BLaER1 (cell line): Measurements from ENCODE around the gene SNAP91.
A peak's percentile ranks its signal among the peaks of the same experiment; 100 is the strongest.
"Not testable (repeated sequence)": the region's sequence is repeated elsewhere in the genome, so short reads cannot be mapped to it uniquely, and the experiment has no call there.

Experiments
- H3K27ac ChIP-seq: shearing (Covaris generic); formaldehyde crosslinking; 2 replicates; pipeline ENCODE4 v1.8.1; 2022
- H3K27me3 ChIP-seq: shearing (Covaris generic); formaldehyde crosslinking; 2 replicates; pipeline ENCODE4 v1.8.1; 2022
- H3K36me3 ChIP-seq: shearing (Covaris generic); formaldehyde crosslinking; 2 replicates; pipeline ENCODE4 v1.8.1; 2022
- H3K4me1 ChIP-seq: shearing (Covaris generic); formaldehyde crosslinking; 2 replicates; pipeline ENCODE4 v1.8.1; 2022
- H3K4me2 ChIP-seq: shearing (Covaris generic); formaldehyde crosslinking; 2 replicates; pipeline ENCODE4 v1.8.1; 2022
- H3K4me3 ChIP-seq: shearing (Covaris generic); formaldehyde crosslinking; 2 replicates; pipeline ENCODE4 v1.8.1; 2022
- H3K9ac ChIP-seq: shearing (Covaris generic); formaldehyde crosslinking; 2 replicates; pipeline ENCODE4 v1.8.1; 2022
- H3K9me3 ChIP-seq: shearing (Covaris generic); formaldehyde crosslinking; 2 replicates; pipeline ENCODE4 v1.8.1; 2022
- H4K20me1 ChIP-seq: shearing (Covaris generic); formaldehyde crosslinking; 2 replicates; pipeline ENCODE4 v1.8.1; 2022
- Cebpa-rat ChIP-seq: shearing (Covaris generic); IDR thresholded peaks from 2 replicates; pipeline ENCODE4 v1.8.1; 2022

The SNAP91 gene

GRCh38 chr6:83636800-83637199 lies 72.1 kb downstream of the SNAP91 start:
- no peak for TF ChIP-seq Cebpa-rat
- H4K20me1 ChIP-seq: no peaks in the 10 kb centered on the region

DNA sequence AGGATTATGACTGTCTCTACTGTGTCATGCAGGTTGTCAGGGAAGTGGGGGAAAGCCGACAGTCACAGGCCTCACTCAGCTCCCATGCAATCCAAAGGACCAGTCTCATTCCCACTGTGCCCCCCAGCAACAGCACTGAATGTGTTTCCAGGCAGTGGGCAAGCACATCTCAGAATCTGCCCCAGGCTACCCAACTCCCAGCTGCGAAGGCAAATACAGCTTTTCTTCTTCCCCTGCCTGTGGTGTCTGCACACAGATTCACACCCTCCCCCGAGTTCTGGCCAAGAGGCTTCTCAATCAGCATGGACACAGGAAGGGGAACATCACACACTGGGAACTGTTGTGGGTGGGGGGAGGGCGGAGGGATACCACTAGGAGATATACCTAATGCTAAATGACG lies 75.3 kb downstream of the SNAP91 start:
- Histone ChIP-seq H3K9me3 (no peaks in the 10 kb centered on the region), H3K27me3 (no peaks in the 10 kb centered on the region), H3K36me3 (no peaks in the 10 kb centered on the region), H3K4me3 (no peak overlapping the region), H3K27ac (no peak overlapping the region), H4K20me1 (no peaks in the 10 kb centered on the region), H3K4me1 (peaks cover 31% of the 10 kb centered on the region), H3K9ac (no peak overlapping the region), H3K4me2 (peak overlapping the region; percentile 52)
- TF ChIP-seq Cebpa-rat: no peak

More at GRCh38 chr6:83636800-83637199, 72.1 kb downstream of the SNAP91 start:
- no peak overlapping the region for H3K9ac ChIP-seq
- H3K27me3 ChIP-seq: no peaks in the 10 kb centered on the region
- H3K9me3 ChIP-seq: no peaks in the 10 kb centered on the region
- no peak overlapping the region for H3K4me2 ChIP-seq
- H3K27ac ChIP-seq: no peak overlapping the region
- no peak overlapping the region for H3K4me3 ChIP-seq
- H3K36me3 ChIP-seq: no peaks in the 10 kb centered on the region
- H3K4me1 ChIP-seq: peaks cover 31% of the 10 kb centered on the region

DNA sequence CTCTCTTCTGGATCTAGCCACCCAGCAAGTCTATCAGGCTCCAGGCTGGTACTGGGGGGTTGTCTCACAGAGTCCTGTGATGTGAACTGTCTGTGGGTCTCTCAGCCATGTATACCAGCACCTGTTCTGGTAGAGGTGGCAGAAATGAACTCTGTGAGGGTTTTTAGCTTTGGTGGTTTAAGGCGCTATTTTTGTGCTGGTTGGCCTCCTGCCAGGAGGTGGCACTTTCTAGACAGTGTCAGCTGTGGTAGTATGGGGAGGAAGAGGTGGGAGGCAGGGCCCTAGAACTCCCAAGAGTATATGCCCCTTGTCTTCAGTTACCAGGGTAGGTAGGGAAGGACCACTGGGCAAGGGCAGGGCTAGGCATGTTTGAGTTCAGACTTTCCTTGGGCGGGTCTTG lies 75.8 kb downstream of the SNAP91 start:
- Histone ChIP-seq H4K20me1 (no peaks in the 10 kb centered on the region), H3K4me2 (peak overlapping the region; percentile 52), H3K36me3 (no peaks in the 10 kb centered on the region), H3K27me3 (no peaks in the 10 kb centered on the region), H3K4me1 (peaks cover 31% of the 10 kb centered on the region), H3K9ac (no peak overlapping the region), H3K9me3 (no peaks in the 10 kb centered on the region), H3K27ac (no peak overlapping the region), H3K4me3 (no peak overlapping the region)
- no peak for TF ChIP-seq Cebpa-rat

DNA sequence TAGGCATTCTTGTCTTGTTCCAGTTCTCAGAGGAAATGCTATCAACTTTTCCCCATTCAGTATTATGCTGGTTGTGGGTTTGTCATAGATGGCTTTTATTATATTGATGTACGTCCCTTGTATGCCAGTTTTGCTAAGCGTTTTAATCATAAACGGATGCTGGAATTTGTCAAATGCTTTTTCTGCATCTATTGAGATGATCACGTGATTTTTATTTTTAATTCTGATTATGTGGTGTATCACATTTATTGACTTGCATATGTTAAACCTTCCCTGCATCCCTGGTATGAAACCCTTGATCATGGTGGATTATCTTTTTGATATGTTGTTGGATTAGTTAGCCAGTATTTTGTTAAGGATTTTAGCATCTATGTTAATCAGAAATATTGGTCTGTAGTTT lies 79.0 kb downstream of the SNAP91 start:
- not testable (repeated sequence) for H3K9ac ChIP-seq, H3K9me3 ChIP-seq, H3K27me3 ChIP-seq, H4K20me1 ChIP-seq, H3K36me3 ChIP-seq, H3K4me3 ChIP-seq, H3K27ac ChIP-seq, H3K4me2 ChIP-seq
- peaks cover 23% of the 10 kb centered on the region for H3K4me1 ChIP-seq

- Histone ChIP-seq H3K4me2 (no peak overlapping the region), H4K20me1 (no peaks in the 10 kb centered on the region), H3K4me1 (no peaks in the 10 kb centered on the region), H3K9ac (no peak overlapping the region), H3K36me3 (no peaks in the 10 kb centered on the region), H3K27me3 (no peaks in the 10 kb centered on the region), H3K9me3 (no peaks in the 10 kb centered on the region), H3K27ac (no peak overlapping the region), H3K4me3 (no peak overlapping the region)
- TF ChIP-seq Cebpa-rat: no peak
Observed at GRCh38 chr6:83615025-83615999, 93.6 kb downstream of the SNAP91 start.

DNA sequence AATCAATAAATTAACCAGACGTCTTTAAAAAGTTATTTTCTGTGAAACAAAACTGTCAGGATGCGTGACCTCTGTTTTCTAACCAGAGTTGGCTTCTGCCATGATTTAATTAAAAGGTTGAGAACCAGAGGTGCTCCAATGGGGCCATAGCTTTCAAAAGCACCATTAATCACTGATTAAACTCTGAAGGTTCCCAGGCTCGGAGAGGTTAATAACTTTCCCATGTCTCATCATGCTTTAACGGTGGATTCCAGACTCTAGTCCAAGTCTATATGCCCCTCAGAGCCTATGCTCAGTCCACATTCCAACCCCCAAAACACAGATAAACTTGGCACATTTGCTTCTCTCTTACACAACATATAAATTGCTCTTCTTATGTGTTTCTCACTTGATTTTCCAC lies 95.5 kb downstream of the SNAP91 start:
- no peak overlapping the region for H3K27ac ChIP-seq
- no peak for TF ChIP-seq Cebpa-rat
- H3K4me2 ChIP-seq: no peak overlapping the region
- H3K27me3 ChIP-seq: no peaks in the 10 kb centered on the region
- no peaks in the 10 kb centered on the region for H3K36me3 ChIP-seq
- no peak overlapping the region for H3K4me3 ChIP-seq
- H3K4me1 ChIP-seq: no peaks in the 10 kb centered on the region
- no peaks in the 10 kb centered on the region for H4K20me1 ChIP-seq
- no peaks in the 10 kb centered on the region for H3K9me3 ChIP-seq
- no peak overlapping the region for H3K9ac ChIP-seq

GRCh38 chr6:83609248-83609647 lies 99.7 kb downstream of the SNAP91 start:
- Histone ChIP-seq H3K27me3 (no peaks in the 10 kb centered on the region), H3K9me3 (no peaks in the 10 kb centered on the region), H3K4me1 (no peaks in the 10 kb centered on the region), H4K20me1 (no peaks in the 10 kb centered on the region), H3K9ac (no peak overlapping the region), H3K4me2 (no peak overlapping the region), H3K36me3 (no peaks in the 10 kb centered on the region), H3K27ac (no peak overlapping the region), H3K4me3 (no peak overlapping the region)
- TF ChIP-seq Cebpa-rat: no peak

- H3K4me1 ChIP-seq: no peaks in the 10 kb centered on the region
- no peaks in the 10 kb centered on the region for H4K20me1 ChIP-seq
- no peaks in the 10 kb centered on the region for H3K9me3 ChIP-seq
- no peaks in the 10 kb centered on the region for H3K36me3 ChIP-seq
- no peak overlapping the region for H3K9ac ChIP-seq
- no peak for TF ChIP-seq Cebpa-rat
- no peaks in the 10 kb centered on the region for H3K27me3 ChIP-seq
- no peak overlapping the region for H3K4me2 ChIP-seq
- H3K27ac ChIP-seq: no peak overlapping the region
- no peak overlapping the region for H3K4me3 ChIP-seq
Observed at GRCh38 chr6:83605517-83605916, 103.4 kb downstream of the SNAP91 start.

DNA sequence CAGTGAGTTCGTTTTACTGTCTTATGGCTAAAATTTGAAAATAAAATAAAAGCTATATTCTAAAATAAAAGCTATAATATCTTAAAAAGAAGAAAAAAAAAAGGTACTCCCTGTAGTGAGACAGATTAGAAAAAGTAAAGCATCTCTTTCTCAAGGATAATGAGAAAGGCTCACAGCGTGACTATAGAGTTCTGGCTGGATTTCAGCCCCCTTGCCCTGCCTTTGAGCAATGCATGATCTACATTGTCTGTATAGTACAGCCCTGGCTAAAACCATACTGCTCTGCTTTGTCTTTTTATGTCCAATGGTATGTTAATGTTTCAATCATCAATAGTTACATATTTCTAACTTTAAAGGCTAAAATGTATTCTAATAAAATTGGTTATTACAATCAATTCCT lies 105.3 kb downstream of the SNAP91 start:
- TF ChIP-seq Cebpa-rat: no peak
- no peak overlapping the region for H3K27ac ChIP-seq
- no peak overlapping the region for H3K4me2 ChIP-seq
- no peaks in the 10 kb centered on the region for H3K27me3 ChIP-seq
- no peaks in the 10 kb centered on the region for H4K20me1 ChIP-seq
- no peaks in the 10 kb centered on the region for H3K4me1 ChIP-seq
- H3K36me3 ChIP-seq: no peaks in the 10 kb centered on the region
- no peak overlapping the region for H3K4me3 ChIP-seq
- H3K9ac ChIP-seq: no peak overlapping the region
- no peaks in the 10 kb centered on the region for H3K9me3 ChIP-seq

GRCh38 chr6:83601119-83601518 lies 107.8 kb downstream of the SNAP91 start:
- no peaks in the 10 kb centered on the region for H4K20me1 ChIP-seq
- H3K4me1 ChIP-seq: no peaks in the 10 kb centered on the region
- H3K27me3 ChIP-seq: no peaks in the 10 kb centered on the region
- TF ChIP-seq Cebpa-rat: no peak
- H3K36me3 ChIP-seq: no peaks in the 10 kb centered on the region
- H3K9ac ChIP-seq: no peak overlapping the region
- H3K4me3 ChIP-seq: no peak overlapping the region
- no peak overlapping the region for H3K4me2 ChIP-seq
- H3K9me3 ChIP-seq: no peaks in the 10 kb centered on the region
- no peak overlapping the region for H3K27ac ChIP-seq

GRCh38 chr6:83600459-83600858 lies 108.4 kb downstream of the SNAP91 start:
- H3K36me3 ChIP-seq: no peaks in the 10 kb centered on the region
- no peak overlapping the region for H3K4me3 ChIP-seq
- no peak overlapping the region for H3K4me2 ChIP-seq
- TF ChIP-seq Cebpa-rat: no peak
- no peaks in the 10 kb centered on the region for H4K20me1 ChIP-seq
- H3K4me1 ChIP-seq: no peaks in the 10 kb centered on the region
- H3K27me3 ChIP-seq: no peaks in the 10 kb centered on the region
- H3K9me3 ChIP-seq: no peaks in the 10 kb centered on the region
- no peak overlapping the region for H3K27ac ChIP-seq
- H3K9ac ChIP-seq: no peak overlapping the region
